BE2C (cell line): Measurements from ENCODE around the gene TMEM72.

Source experiments
- DNase-seq: peaks from one replicate; pipeline ENCODE4 v3.0.0-alpha.2; 2020
- H3K27me3 ChIP-seq: fragments of 250-450 bp; sonication (Bioruptor Pico); 2 replicates; pipeline ENCODE4 v1.5.1; 2020; ENCODE audit warnings: mild to moderate bottlenecking
- H3K36me3 ChIP-seq: fragments of 250-450 bp; sonication (Bioruptor Pico); 2 replicates; pipeline ENCODE4 v1.5.1; 2020; ENCODE audit warnings: mild to moderate bottlenecking
- H3K4me1 ChIP-seq: fragments of 250-450 bp; sonication (Bioruptor Pico); 2 replicates; pipeline ENCODE4 v1.5.1; 2020
- H3K4me3 ChIP-seq: 2 replicates; pipeline ENCODE4 v1.5.1; 2011; ENCODE audit warnings: low read depth, low read length
- H3K9me3 ChIP-seq: fragments of 250-450 bp; sonication (Bioruptor Pico); 2 replicates; pipeline ENCODE4 v1.5.1; 2020
- TF ChIP-seq, protein P1 (sequence below): IDR thresholded peaks from 2 replicates; pipeline ENCODE4 v1.5.1; 2012; ENCODE audit warnings: mild to moderate bottlenecking, low read depth, low read length

TMEM72 gene

DNA sequence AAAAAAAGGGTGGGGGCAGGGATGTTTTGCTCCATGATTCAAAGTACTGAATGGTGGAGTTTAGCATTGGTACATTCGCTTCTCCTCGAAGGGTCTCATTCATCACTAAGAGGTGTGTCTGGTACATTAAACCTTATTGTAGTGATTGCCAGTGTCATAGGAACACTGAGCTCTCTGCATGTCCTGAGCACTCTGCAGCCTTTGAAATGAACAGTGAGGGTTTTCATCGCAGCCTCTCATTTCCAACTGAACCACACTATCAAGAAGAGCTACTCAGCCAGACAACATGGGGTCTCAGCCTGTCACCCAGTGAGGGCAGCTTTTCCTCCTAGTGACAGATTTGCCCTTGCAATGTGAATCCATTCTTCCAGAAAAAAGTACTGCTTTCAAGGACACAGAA, 75.0 kb downstream of the TMEM72 start:
- TF ChIP-seq, protein P1, sequence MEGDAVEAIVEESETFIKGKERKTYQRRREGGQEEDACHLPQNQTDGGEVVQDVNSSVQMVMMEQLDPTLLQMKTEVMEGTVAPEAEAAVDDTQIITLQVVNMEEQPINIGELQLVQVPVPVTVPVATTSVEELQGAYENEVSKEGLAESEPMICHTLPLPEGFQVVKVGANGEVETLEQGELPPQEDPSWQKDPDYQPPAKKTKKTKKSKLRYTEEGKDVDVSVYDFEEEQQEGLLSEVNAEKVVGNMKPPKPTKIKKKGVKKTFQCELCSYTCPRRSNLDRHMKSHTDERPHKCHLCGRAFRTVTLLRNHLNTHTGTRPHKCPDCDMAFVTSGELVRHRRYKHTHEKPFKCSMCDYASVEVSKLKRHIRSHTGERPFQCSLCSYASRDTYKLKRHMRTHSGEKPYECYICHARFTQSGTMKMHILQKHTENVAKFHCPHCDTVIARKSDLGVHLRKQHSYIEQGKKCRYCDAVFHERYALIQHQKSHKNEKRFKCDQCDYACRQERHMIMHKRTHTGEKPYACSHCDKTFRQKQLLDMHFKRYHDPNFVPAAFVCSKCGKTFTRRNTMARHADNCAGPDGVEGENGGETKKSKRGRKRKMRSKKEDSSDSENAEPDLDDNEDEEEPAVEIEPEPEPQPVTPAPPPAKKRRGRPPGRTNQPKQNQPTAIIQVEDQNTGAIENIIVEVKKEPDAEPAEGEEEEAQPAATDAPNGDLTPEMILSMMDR, result no peak
- H3K4me1 ChIP-seq, result no peaks in the 10 kb centered on the region
- no peaks in the 10 kb centered on the region for H3K9me3 ChIP-seq
- H3K4me3 ChIP-seq, result no peak overlapping the region
- no peaks in the 10 kb centered on the region for H3K27me3 ChIP-seq
- no peak for DNase-seq
- H3K36me3 ChIP-seq, result no peaks in the 10 kb centered on the region
